SK-N-SH (cell line): ENCODE results near the gene CFAP100.

ENCODE experiments used
- CHD2 ChIP-seq: fragments of 150-350 bp; IDR thresholded peaks from 2 replicates; pipeline ENCODE4 v1.6.1; 2018; ENCODE audit warnings: low read length; ENCODE audit not compliant: partially characterized antibody
- EP300 ChIP-seq, 2 experiments: IDR thresholded peaks; 2 replicates each; pipeline versions ENCODE4 v1.4.0 to v1.6.1; 2012; ENCODE audit warnings: borderline replicate concordance in 1 of 2, low read depth in 1 of 2, low read length in 1 of 2
- GABPA ChIP-seq: IDR thresholded peaks from 2 replicates; pipeline ENCODE4 v1.4.0; 2012; ENCODE audit warnings: low read depth, mild to moderate bottlenecking
- JUND ChIP-seq: IDR thresholded peaks from 2 replicates; pipeline ENCODE4 v1.4.0; 2012
- MXI1 ChIP-seq: IDR thresholded peaks from 2 replicates; pipeline ENCODE4 v1.6.1; 2012; ENCODE audit warnings: mild to moderate bottlenecking, low read depth, low read length, improper control_type of control experiment
- RAD21 ChIP-seq: IDR thresholded peaks from 2 replicates; pipeline ENCODE4 v1.6.1; 2012; ENCODE audit warnings: mild to moderate bottlenecking, low read length
- TF ChIP-seq, protein P1 (sequence below): fragments of 200-600 bp; sonication (generic); IDR thresholded peaks from 2 replicates; pipeline ENCODE4 v1.6.1; 2017; ENCODE audit warnings: antibody characterized with exemption, mild to moderate bottlenecking, moderate library complexity
- TF ChIP-seq, protein P2 (sequence below): IDR thresholded peaks from 2 replicates; pipeline ENCODE4; 2012
- TF ChIP-seq, protein P3 (sequence below): IDR thresholded peaks from 2 replicates; pipeline ENCODE4 v1.4.0; 2012; ENCODE audit warnings: low read depth

- TF ChIP-seq, protein P1, sequence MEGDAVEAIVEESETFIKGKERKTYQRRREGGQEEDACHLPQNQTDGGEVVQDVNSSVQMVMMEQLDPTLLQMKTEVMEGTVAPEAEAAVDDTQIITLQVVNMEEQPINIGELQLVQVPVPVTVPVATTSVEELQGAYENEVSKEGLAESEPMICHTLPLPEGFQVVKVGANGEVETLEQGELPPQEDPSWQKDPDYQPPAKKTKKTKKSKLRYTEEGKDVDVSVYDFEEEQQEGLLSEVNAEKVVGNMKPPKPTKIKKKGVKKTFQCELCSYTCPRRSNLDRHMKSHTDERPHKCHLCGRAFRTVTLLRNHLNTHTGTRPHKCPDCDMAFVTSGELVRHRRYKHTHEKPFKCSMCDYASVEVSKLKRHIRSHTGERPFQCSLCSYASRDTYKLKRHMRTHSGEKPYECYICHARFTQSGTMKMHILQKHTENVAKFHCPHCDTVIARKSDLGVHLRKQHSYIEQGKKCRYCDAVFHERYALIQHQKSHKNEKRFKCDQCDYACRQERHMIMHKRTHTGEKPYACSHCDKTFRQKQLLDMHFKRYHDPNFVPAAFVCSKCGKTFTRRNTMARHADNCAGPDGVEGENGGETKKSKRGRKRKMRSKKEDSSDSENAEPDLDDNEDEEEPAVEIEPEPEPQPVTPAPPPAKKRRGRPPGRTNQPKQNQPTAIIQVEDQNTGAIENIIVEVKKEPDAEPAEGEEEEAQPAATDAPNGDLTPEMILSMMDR, result no peak
- TF ChIP-seq RAD21 (no peak), JUND (no peak), CHD2 (no peak), EP300 (IDR thresholded peaks at IDR 0.05; ENCODE audit: borderline replicate concordance in 1 of 2, low read depth in 1 of 2, low read length in 1 of 2) (no peak), GABPA (no peak), MXI1 (no peak)
- TF ChIP-seq, protein P2, sequence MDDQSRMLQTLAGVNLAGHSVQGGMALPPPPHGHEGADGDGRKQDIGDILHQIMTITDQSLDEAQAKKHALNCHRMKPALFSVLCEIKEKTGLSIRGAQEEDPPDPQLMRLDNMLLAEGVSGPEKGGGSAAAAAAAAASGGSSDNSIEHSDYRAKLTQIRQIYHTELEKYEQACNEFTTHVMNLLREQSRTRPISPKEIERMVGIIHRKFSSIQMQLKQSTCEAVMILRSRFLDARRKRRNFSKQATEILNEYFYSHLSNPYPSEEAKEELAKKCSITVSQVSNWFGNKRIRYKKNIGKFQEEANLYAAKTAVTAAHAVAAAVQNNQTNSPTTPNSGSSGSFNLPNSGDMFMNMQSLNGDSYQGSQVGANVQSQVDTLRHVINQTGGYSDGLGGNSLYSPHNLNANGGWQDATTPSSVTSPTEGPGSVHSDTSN, result no peak
- TF ChIP-seq, protein P3, sequence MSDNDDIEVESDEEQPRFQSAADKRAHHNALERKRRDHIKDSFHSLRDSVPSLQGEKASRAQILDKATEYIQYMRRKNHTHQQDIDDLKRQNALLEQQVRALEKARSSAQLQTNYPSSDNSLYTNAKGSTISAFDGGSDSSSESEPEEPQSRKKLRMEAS, result no peak
Measured at GRCh38 chr3:126396536-126396935, 1.8 kb downstream of the CFAP100 start.
